GM12892 (cell line): Measurements from ENCODE around the gene PLSCR3.

ENCODE experiments used
- POLR2A ChIP-seq: IDR thresholded peaks from 2 replicates; pipeline ENCODE4 v1.6.1; 2011; ENCODE audit warnings: low read depth, low read length, control low read depth
- POLR2AphosphoS5 ChIP-seq: IDR thresholded peaks from 2 replicates; pipeline ENCODE4 v1.6.1; 2011; ENCODE audit warnings: low read depth, low read length, control low read depth

DNA sequence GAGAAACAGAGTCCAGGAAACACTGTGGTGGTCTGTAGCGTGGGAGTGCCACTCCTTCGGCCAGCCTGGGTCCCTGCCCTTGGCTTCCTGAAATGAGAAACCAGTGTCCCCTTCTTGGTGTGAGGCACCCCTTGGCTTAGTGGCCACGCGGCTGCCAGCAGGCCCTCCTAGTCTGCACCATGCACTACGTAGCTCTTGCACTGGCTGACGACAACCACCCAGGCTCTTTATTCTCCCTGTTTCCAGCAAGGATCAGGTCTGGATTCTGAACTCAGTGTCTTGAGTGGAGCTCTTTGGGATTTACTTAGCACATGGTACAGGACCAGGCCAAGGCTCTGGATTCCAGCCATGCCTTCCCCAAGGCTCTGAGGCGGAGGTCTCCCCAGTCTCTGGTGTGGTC, 33.2 kb upstream of the PLSCR3 start:
- TF ChIP-seq POLR2AphosphoS5 (no peak), POLR2A (no peak)
